ENCODE measurements around the gene PDK3. TPM values are rescaled to one million over a fixed set of nuclear protein-coding genes. Genes with fewer than 3 reads are reported as not detected.

The PDK3 gene
- total RNA-seq, 1 experiment from 2014 or later = 9.6 TPM

- no TSS peak for BruUV-seq (replicated peaks)
- POLR2A ChIA-PET = no interaction called here
These were observed 30.0 kb upstream of the PDK3 start for GRCh38 chrX:24435060-24435459.

More at GRCh38 chrX:24435060-24435459, 30.0 kb upstream of the PDK3 start:
- intact Hi-C loops (cut with micrococcal nuclease) = no loop called here
- H3K9ac ChIP-seq (ENCODE audit: low read length) = no peak overlapping the region
- no peak overlapping the region for H3K4me3 ChIP-seq (replicated peaks in 1 of 2; ENCODE audit: low read depth in 1 of 2, low read length in 2 of 2)
- ATAC-seq (no peak), DNase-seq (ENCODE audit: low read depth, low spot score) (no peak)
- RAD21 ChIA-PET (ENCODE audit: low non-redundant PET in 1 of 2, low total read pairs in 2 of 2, uncharacterized antibody in 2 of 2, unreplicated experiment in 2 of 2) = no interaction called here
- H3K79me2 ChIP-seq (ENCODE audit: insufficient read depth, low read length) = no peaks in the 10 kb centered on the region
- no peak overlapping the region for H3K27ac ChIP-seq (ENCODE audit: low read depth, low read length)
- H3K27me3 ChIP-seq (ENCODE audit: insufficient read depth, low read length) = no peaks in the 10 kb centered on the region
- CTCF ChIA-PET = no interaction called here
- TF ChIP-seq ZBTB33 (IDR thresholded peaks at IDR 0.05; ENCODE audit: extremely low read depth, insufficient replicate concordance, low read length) (no peak), ELF1 (IDR thresholded peaks at IDR 0.05; ENCODE audit: borderline replicate concordance, low read depth) (no peak), ZNF274 (IDR thresholded peaks at IDR 0.05; ENCODE audit: low read depth, low read length) (no peak), EZH2 (IDR thresholded peaks at IDR 0.05) (no peak), MAX (IDR thresholded peaks at IDR 0.05) (no peak), ZFX (IDR thresholded peaks at IDR 0.05) (no peak), RAD21 (IDR thresholded peaks at IDR 0.05; ENCODE audit: low read depth) (no peak), ATF3 (IDR thresholded peaks at IDR 0.05) (no peak), CBX3 (IDR thresholded peaks at IDR 0.05; ENCODE audit: low read depth) (no peak), JUND (IDR thresholded peaks at IDR 0.05) (no peak), EZH2phosphoT487 (IDR thresholded peaks at IDR 0.05; ENCODE audit: borderline replicate concordance) (no peak), EGR1 (IDR thresholded peaks at IDR 0.05; ENCODE audit: low read depth) (no peak), SP1 (IDR thresholded peaks at IDR 0.05; ENCODE audit: low read depth) (no peak), YY1 (IDR thresholded peaks at IDR 0.05; ENCODE audit: extremely low read depth, insufficient replicate concordance, low read depth, low read length) (no peak), CEBPB (IDR thresholded peaks at IDR 0.05; ENCODE audit: low read depth) (no peak), CTCF (IDR thresholded peaks at IDR 0.05 in 2 of 3, conservative IDR thresholded peaks at IDR 0.05 in 1 of 3; ENCODE audit: borderline replicate concordance in 1 of 3, insufficient read depth in 1 of 3, low read depth in 2 of 3, low read length in 2 of 3) (no peak), SRF (IDR thresholded peaks at IDR 0.05; ENCODE audit: low read depth) (no peak), TCF7L2 (IDR thresholded peaks at IDR 0.05; ENCODE audit: borderline replicate concordance, extremely low read depth, insufficient read depth, insufficient read length) (no peak), REST (IDR thresholded peaks at IDR 0.05; ENCODE audit: low read depth) (no peak), POLR2AphosphoS5 (IDR thresholded peaks at IDR 0.05; ENCODE audit: low read depth, low read length) (no peak)
- H3K4me2 ChIP-seq (ENCODE audit: low read length) = no peak overlapping the region
- H3K9me3 ChIP-seq (ENCODE audit: control insufficient read depth in 1 of 2, insufficient read depth in 1 of 2, low read depth in 1 of 2, low read length in 2 of 2) = no peaks in the 10 kb centered on the region
- no peaks in the 10 kb centered on the region for H3K36me3 ChIP-seq (ENCODE audit: control insufficient read depth in 1 of 2, insufficient read depth in 2 of 2, low read length in 2 of 2)
- no peak overlapping the region for H2AFZ ChIP-seq (ENCODE audit: low read depth, low read length, poor library complexity, severe bottlenecking)
- no peaks in the 10 kb centered on the region for H3K9me2 ChIP-seq (ENCODE audit: insufficient read depth)
- no peaks in the 10 kb centered on the region for H3K4me1 ChIP-seq (ENCODE audit: control insufficient read depth in 1 of 2, insufficient read depth in 2 of 2, low read length in 2 of 2)
- no peaks in the 10 kb centered on the region for H4K20me1 ChIP-seq (ENCODE audit: insufficient read depth)

Measured in HCT116 (cell line).